Nucleus accumbens (tissue), 56 donors: ENCODE results near the gene SAMD4A.
A peak's percentile ranks its signal among the peaks of the same experiment; 100 is the strongest.

Source experiments
- DNase-seq, 56 donors: peaks; one replicate each; lab custom pipeline; 2025; lab: John Stamatoyannopoulos, UW

Gene SAMD4A

GRCh38 chr14:54697001-54697400 lies 130.1 kb downstream of the SAMD4A start:
- no peak for DNase-seq

- no peak for DNase-seq
These were observed 130.9 kb downstream of the SAMD4A start for GRCh38 chr14:54697803-54698202.

- DNase-seq: no peak
These were observed 131.6 kb downstream of the SAMD4A start for GRCh38 chr14:54698501-54698900.

GRCh38 chr14:54698966-54699530 lies 132.1 kb downstream of the SAMD4A start:
- peak in 4 of 56 donors; percentile 4 to 12 (median 9) for DNase-seq

GRCh38 chr14:54699735-54700134 lies 132.8 kb downstream of the SAMD4A start:
- no peak for DNase-seq

- no peak for DNase-seq
These were observed 133.8 kb downstream of the SAMD4A start for GRCh38 chr14:54700717-54701116.

GRCh38 chr14:54702014-54702491 lies 135.1 kb downstream of the SAMD4A start:
- DNase-seq: no peak

- DNase-seq: no peak
These were observed 135.6 kb downstream of the SAMD4A start for GRCh38 chr14:54702492-54702891.

GRCh38 chr14:54703082-54703481 lies 136.2 kb downstream of the SAMD4A start:
- DNase-seq: no peak

GRCh38 chr14:54703724-54704123 lies 136.8 kb downstream of the SAMD4A start:
- no peak for DNase-seq

- no peak for DNase-seq
These were observed 137.8 kb downstream of the SAMD4A start for GRCh38 chr14:54704768-54705167.

GRCh38 chr14:54706769-54707168 lies 139.8 kb downstream of the SAMD4A start:
- no peak for DNase-seq

- no peak for DNase-seq
These were observed 141.2 kb downstream of the SAMD4A start for GRCh38 chr14:54708161-54708560.

- DNase-seq: no peak
These were observed 142.1 kb downstream of the SAMD4A start for GRCh38 chr14:54708982-54709381.

- DNase-seq: no peak
These were observed 142.5 kb downstream of the SAMD4A start for GRCh38 chr14:54709444-54709843.

- DNase-seq: no peak
These were observed 142.9 kb downstream of the SAMD4A start for GRCh38 chr14:54709867-54710266.

- no peak for DNase-seq
These were observed 144.4 kb downstream of the SAMD4A start for GRCh38 chr14:54711312-54711711.

- DNase-seq: no peak
These were observed 145.0 kb downstream of the SAMD4A start for GRCh38 chr14:54711812-54712464.

GRCh38 chr14:54712465-54713200 lies 145.7 kb downstream of the SAMD4A start:
- DNase-seq: no peak

GRCh38 chr14:54713379-54713778 lies 146.5 kb downstream of the SAMD4A start:
- DNase-seq: no peak

- no peak for DNase-seq
These were observed 148.3 kb downstream of the SAMD4A start for GRCh38 chr14:54715239-54715638.

GRCh38 chr14:54715811-54716210 lies 148.9 kb downstream of the SAMD4A start:
- DNase-seq: no peak
